Renal cortical epithelial cell (primary cell): ENCODE data around the gene GBP1. TPM values are rescaled to one million over a fixed set of nuclear protein-coding genes. Genes with fewer than 3 reads are reported as not detected.
"Not testable (repeated sequence)": the region's sequence is repeated elsewhere in the genome, so short reads cannot be mapped to it uniquely, and the experiment has no call there.

Experiments used
- DNase-seq: peaks from one replicate; pipeline ENCODE4 v3.0.0-alpha.2; 2011; ENCODE audit warnings: low read depth
- total RNA-seq: library from RNA; depleted of rRNA; stranded (reverse); fragments of >200 nt; gene quantifications from 2 replicates; pipeline ENCODE4 v1.2.3, GENCODE V29; 2014

GBP1 gene
- total RNA-seq, 1 donor from 2014 or later: 37.7 TPM

DNA sequence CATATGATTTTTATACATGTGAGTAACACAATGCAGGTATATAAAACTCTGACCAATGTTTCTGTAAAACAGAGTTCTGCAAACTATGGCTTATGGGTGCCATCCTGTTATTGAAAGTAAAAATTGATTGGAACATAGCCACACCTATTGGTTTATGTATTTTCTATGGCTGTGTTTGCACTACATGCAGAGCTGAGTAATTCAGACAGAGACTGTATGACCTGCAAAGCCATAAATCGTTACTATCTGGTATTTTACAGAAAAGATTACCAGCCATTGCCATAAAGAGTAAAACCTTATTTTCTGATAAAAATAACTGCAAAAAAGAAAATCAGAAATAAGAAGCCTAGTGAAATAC is 13.1 kb downstream of the GBP1 start:
- no peak for DNase-seq

DNA sequence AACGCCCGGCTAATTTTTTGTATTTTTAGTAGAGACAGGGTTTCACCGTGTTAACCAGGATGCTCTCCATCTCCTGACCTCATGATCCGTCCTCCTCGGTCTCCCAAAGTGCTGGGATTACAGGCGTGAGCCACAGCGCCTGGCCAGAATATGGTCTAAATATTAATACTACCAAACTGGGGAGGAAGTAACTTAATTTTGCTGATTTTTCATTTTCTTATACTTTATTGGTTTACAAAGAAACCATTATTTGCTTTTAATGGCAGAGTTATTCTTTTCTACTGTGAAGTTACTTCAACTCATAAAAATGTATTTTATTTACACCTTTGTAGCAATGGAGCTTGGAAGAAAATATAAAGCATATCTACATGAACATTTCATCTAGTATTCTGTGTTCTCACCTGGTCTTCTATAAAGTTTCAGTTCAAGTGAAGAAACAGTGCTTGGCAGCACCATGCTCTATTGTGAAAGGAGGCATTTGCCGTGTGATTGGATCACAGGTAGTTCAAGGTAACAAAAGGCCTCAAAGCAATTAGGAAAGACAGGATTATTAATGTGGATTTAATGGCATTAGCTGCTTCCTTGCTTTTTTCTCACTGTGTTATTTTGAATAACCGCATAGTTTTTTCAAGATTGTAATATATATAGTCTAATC is 13.6 kb downstream of the GBP1 start:
- DNase-seq: no peak

DNA sequence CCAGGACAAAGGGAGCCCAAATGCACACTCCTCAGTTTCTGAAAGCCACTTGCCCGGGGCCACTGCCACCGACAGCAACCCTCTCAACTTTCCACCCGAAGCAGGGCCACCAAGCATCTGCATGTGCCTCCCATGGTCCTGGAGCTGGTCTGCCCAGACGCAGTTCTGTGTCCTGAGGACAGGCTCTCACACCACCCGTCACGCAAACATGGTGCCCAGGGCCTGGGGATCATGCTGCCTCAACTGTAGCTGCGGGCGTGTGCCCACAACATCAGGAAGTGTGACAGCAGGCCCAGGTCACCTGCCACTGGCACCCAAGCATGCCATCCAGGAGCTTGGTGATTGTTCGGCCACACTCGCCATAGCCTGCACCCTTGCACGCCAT is 14.4 kb downstream of the GBP1 start:
- no peak for DNase-seq

DNA sequence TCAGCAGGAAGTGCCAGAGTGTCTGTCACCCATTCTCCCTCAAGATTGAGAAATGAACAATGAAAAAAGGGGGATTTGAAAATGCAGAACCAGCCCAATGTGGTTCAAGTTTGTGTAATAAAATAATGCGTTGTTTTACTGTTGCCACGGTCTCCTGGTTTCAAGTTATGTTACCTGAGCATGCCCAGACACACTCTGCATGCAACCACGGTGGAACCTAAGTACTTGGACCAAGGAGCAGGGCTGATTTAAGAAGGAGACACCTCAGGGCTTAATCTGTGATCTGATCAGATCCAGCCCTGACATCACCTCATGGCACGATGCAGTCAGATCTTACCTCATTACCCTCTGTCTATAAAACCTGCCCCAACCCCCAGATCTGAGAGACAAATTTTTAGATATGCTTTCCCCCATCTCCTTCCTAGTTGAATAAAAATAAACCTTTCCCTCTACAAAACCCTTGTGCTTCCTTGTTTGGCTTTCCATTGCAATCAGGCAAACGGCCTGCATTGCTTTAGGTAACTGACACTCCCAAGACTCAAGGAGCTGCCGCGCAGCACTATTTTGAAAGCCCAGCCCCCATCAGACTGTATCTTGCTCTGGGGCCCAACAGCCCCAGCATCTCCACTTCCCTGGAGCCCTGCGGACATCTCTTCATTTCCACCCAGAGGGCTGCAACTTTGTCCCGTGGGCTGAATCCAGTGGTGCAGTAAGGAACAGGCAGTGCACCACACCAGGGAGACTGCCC is 14.9 kb downstream of the GBP1 start:
- peak; percentile 74 for DNase-seq

DNA sequence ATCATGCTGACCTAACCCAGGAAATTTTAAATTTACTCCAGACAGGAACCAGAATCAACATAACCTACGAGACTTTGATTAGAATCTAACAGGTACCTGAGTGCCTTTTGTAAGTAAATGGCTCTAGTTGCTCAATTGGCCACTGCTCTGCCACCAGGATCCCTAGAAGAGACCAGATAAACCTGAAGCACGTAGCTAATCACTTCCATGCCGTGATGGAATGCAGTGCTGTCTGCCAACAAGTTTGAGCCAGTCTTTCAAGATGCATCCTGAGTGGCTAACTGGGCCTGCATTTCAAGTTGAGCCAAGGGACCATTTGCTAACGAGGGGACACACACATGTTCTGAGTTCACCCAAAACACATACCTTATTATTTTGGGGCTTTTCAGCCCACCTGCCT is 15.8 kb downstream of the GBP1 start:
- DNase-seq: not testable (repeated sequence)

DNA sequence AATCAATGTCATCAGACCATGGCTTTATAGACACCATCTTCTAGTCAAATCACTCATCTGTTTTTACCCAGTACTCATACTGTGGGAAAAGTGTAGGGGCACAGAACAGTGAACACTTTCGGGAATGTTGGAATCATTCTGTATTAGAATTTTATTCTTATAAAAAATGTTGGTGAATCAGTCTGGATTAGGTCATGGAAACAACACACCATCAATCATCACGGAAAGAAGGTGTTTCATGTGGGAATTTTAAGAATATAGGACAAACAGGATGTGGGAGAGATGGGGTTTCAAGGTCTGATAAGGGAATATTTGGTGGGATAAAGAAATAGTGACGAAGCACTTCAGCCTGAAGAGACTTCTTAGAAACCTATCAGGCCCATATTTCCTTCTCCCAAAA is 17.3 kb downstream of the GBP1 start:
- no peak for DNase-seq

GRCh38 chr1:89046318-89047183 is 18.5 kb downstream of the GBP1 start:
- not testable (repeated sequence) for DNase-seq

GRCh38 chr1:89044970-89045721 is 19.9 kb downstream of the GBP1 start:
- peak; percentile 58 for DNase-seq

- no peak for DNase-seq
Observed at GRCh38 chr1:89043940-89044339, 21.1 kb downstream of the GBP1 start.

DNA sequence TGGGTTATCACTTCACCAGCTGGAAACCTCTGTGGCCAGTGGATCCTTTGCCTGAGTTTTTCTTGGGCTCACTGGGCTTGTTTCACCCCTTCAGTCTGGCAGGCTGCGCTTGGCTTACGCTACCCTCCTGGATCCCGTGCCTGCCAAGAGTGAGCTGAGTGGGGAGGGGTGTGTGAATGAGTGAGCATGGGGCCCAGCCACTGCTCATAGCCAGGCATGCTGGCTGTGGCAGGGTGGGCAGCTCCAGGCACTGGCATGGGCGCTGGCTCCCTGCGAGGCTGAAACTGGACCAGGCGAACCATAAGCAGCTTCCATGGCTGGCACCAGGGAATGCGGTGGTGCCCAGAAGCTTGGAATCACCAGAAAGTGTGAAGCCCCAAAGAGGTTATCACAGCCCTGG is 22.5 kb downstream of the GBP1 start:
- no peak for DNase-seq

- no peak for DNase-seq
Observed at GRCh38 chr1:89041721-89042120, 23.3 kb downstream of the GBP1 start.

- DNase-seq: no peak
Observed at GRCh38 chr1:89041119-89041641, 23.8 kb downstream of the GBP1 start.

- no peak for DNase-seq
Observed at GRCh38 chr1:89040315-89040626, 24.7 kb downstream of the GBP1 start.

- DNase-seq: no peak
Observed at GRCh38 chr1:89037186-89037585, 27.8 kb downstream of the GBP1 start.

DNA sequence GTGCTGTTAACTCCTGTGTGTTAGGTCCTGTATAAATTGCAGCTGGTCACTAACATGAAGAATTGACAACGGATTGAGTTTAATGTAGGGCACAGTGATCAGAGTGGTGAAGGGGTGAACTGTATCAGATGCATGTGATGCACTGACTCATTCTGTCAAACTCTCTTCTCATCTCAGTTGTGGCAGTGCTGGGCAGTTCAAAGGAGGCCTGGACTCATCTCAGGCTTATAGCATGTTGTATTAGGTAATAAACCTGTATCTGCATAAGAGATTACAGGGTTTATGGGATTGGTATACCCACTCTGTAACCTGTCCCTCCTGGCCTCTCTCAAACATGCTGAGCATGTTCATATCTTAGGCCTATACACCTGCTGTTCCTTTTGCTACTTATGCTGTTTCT is 29.9 kb downstream of the GBP1 start:
- no peak for DNase-seq

DNA sequence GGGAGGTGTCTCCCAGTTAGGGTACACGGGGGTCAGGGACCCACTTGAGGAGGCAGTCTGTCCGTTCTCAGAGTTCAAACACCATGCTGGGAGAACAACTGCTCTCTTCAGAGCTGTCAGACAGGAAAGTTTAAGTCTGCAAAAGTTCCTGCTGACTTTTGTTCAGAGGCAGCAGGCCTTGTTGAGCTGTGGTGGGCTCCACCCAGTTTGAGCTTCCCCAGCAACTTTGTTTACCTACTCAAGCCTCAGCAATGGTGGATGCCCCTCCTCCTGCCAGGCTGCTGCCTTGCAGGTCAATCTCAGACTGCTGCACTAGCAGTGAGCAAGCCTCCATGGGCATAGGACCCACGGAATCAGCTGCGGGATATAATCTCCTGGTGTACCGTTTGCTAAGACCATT is 31.0 kb downstream of the GBP1 start:
- not testable (repeated sequence) for DNase-seq

- not testable (repeated sequence) for DNase-seq
Observed at GRCh38 chr1:89029051-89029450, 36.0 kb downstream of the GBP1 start.

DNA sequence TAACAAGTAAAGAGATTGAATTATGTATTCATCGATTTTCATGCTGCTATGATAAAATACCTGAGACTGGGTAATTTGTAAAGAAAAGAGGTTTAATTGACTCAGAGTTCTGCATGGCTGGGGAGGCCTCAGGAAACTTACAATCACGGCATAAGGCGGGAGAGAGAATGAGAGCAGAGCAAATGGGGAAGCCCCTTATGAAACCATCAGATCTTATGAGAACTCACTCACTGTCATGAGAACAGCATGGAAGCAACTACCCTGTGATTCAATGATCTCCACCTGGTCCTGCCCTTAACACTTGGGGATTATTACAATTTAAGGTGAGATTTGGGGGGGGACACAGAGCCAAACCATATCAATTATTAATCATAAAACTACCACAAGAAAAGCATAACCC is 39.1 kb downstream of the GBP1 start:
- no peak for DNase-seq

GRCh38 chr1:89023026-89023425 is 42.0 kb downstream of the GBP1 start:
- DNase-seq: no peak

DNA sequence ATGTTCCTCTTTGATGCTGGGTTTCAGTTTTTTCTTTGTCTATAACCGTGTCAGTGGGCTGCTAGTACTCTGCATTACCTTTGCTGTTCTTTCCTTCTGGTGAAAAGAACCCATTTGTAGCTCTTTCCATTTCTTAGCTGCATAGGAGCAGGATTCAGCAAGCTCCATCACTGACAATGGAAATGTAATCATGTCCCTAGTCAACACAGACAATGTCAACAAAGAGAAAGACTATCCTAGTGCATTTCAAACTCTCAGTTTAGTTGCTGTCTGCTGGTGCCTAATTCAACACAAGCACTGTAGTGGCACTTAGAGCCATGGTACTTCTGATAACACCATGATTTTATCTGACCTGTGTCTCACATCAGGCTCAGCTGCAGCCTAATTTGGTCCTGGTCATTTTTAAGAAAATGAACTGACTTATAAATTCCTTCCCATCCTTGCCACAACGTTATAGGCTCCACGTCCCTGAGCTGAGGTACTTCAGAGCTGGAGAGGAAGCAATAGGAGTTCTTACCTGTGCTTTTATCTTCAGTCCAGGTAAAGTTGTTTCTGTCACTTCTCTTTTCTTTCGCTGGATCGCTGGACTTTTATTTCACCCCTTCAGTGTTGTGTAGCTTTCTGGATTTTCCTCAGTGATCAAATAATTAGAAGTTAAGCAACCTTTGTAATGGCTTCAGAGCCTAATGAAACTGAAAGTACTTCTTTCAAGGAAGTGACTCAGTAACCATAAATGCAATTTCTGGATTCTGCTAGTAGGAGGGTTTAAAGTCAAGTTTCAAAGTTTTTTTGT is 42.6 kb downstream of the GBP1 start, which contains the start of gene GBP3:
Gene GBP3 (minus strand): TSS at position 700 of the 793 bp plus-strand sequence. CDS start 2,145 bp downstream, outside the sequence.
- peak; percentile 92 for DNase-seq

DNA sequence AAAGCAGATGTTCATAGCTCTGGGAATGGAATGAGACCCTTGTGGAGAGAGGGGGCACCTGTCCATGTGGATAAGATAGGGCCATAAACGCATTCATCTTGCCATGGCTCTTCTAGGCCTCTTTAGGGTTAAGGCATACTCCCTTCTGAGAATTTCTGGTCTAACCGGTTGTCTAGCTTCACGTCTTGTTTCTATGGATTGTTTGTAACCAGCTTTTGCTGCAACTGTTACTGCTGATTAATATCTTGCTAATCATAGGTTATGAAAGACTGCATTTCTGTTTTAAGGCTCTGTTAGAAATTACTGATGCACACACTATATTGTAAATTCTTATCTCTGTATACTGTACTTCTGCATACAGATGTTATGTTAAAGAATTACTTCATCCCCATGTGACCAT is 46.7 kb downstream of the GBP1 start:
- not testable (repeated sequence) for DNase-seq
